ENCODE results near the gene PRPF19.

- TF ChIP-seq CTCF (IDR thresholded peaks at IDR 0.05) (no peak), POLR2A (IDR thresholded peaks at IDR 0.05) (no peak)
Measured at GRCh38 chr11:60932605-60933356, 26.4 kb upstream of the PRPF19 start.
